Activated CD8-positive, alpha-beta memory T cell treated with anti-CD3 and anti-CD28 coated beads, Interleukin-2, amount 50 U/mL, for 24 hours (primary cell): ENCODE measurements around the gene CDKN2AIP.

Experiments used
- DNase-seq: peaks from one replicate; pipeline ENCODE4 v3.0.0-alpha.2; 2020; ENCODE audit errors: extremely low read depth

Gene CDKN2AIP

GRCh38 chr4:183495184-183495583 is 50.7 kb downstream of the CDKN2AIP start:
- DNase-seq: no peak
